GM18873 (cell line): ENCODE results near the gene CLEC2B.

ENCODE experiments used
- ATAC-seq: cut with Tn5 transposase; IDR thresholded peaks from one replicate; pipeline ENCODE4 v1.9.1; 2021; ENCODE audit warnings: mild to moderate bottlenecking, moderate library complexity, moderate number of reproducible peaks; ENCODE audit not compliant: unreplicated experiment, low FRiP score

The CLEC2B gene

GRCh38 chr12:9810671-9811070 lies 58.5 kb downstream of the CLEC2B start:
- ATAC-seq = no peak

DNA sequence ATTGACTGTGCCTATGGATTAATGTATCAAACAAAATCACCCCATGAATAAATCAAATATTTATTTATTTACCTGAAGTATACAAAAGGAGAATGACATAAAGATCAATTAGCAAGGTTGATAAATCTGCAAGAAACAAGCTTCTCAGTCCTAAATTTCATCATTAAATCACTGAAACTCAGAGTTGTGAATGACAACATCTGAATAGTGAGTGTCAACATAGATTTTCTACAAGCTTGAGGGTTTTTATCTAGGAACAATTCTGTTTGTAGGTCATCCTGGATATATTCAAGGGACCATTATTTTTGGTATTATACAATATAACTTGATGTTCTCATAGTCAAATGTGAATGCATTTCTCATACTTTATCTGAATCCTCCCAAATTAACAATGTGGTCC lies 59.3 kb downstream of the CLEC2B start:
- ATAC-seq = no peak

DNA sequence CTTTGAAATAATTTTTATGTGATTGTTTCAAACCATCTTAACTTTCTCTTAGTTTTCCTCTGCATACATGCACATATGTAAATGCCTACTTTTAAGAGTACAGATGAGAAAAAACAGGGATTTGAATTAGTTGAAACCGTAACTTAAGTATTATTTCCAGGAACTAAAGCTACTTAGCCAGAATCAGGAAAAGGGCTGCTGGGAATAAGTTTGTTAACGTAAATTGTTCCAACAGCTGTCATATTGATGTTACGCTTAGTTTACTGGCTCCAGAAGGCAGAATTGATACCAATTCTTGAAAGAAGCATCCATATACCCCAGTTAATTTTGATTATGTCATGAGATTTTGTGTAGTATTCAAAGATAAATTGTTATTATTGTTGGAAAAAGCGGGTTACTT lies 59.8 kb downstream of the CLEC2B start:
- no peak for ATAC-seq

DNA sequence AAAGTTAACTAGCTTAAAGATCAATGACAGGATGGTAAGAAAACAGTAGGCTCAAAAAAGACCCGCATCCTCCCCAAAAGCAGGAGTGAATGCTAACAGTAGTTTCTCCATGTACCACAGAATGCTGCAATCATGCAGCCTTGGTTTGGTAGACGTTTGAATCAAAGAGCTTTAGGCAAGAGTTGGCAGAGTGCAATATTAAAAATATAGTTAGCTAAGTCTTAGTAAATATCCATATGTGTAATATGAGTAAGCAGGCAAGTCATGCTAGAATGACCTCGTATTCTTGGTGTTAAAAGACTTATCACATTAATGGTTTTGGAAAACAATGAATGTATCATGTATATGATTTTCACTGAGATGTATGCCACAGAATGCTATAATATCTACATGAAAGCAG lies 60.6 kb downstream of the CLEC2B start:
- ATAC-seq = no peak

DNA sequence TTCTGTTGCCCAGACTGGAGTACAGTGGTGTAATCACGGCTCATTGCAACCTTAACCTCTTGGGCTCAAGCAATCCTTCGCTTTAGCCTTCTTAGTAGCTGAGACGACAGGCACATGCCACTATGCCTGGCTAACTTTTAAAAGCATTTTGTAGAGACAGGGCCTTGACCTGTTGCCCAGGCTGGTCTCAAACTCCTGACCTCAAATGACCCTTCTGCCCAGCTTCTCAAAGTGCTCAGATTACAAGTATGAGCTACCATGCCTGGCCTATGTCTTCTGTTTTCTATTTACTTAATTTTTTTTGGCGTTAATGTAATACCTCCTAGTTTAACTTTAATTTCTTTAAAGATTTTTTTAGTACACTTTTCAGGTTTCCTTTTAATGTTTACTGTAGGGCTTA lies 62.4 kb downstream of the CLEC2B start:
- no peak for ATAC-seq

DNA sequence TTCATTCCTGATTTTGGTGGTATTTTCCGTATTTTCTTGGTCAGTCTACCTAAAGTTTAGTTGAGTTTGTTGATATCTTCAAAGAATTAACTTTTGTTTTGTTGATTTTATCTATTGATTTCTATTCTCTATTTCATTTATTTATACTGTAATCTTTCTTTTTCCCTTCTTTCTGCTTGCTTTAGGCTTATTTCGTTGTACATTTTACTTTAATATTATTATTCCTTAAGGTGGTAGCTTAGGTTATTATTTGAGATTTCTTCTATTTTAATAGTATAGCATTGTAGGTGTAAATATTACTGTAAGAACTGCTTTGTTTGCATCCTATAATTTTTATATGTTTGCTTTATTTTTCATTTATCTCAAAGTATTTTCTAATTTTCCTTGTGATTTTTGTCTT lies 63.3 kb downstream of the CLEC2B start:
- no peak for ATAC-seq
